NK-92 (cell line): ENCODE results near the gene BET1L.
"Not testable (repeated sequence)": the region's sequence is repeated elsewhere in the genome, so short reads cannot be mapped to it uniquely, and the experiment has no call there.

Experiments
- DNase-seq: peaks from one replicate; lab custom pipeline; 2025; ENCODE audit not compliant: unreplicated experiment; lab: John Stamatoyannopoulos, UW

Gene BET1L

DNA sequence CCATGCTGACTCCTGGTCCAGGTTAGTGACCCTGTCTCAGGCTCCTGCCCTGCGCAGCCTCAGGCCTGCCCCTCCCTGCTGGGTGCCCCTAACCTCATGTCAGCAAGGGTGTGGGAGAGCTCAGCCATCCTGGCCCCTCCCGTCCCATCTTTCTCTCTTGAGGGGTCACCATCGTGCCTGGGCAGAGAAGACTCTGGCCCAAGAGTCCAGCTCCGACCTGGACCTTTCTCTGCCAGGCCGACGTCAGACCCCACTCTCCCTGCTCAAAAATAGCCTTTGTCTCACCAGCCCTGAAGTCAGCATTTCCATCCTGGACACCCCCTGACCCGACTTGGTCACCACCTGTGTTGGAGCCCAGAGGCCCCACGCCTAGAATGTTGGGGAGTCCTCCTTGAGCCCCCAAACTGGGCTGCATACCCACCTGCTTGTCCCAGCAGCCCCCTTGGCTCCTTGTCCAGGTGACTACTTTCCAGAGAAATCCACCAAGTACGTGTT, 9.4 kb downstream of the BET1L start:
- no peak for DNase-seq

DNA sequence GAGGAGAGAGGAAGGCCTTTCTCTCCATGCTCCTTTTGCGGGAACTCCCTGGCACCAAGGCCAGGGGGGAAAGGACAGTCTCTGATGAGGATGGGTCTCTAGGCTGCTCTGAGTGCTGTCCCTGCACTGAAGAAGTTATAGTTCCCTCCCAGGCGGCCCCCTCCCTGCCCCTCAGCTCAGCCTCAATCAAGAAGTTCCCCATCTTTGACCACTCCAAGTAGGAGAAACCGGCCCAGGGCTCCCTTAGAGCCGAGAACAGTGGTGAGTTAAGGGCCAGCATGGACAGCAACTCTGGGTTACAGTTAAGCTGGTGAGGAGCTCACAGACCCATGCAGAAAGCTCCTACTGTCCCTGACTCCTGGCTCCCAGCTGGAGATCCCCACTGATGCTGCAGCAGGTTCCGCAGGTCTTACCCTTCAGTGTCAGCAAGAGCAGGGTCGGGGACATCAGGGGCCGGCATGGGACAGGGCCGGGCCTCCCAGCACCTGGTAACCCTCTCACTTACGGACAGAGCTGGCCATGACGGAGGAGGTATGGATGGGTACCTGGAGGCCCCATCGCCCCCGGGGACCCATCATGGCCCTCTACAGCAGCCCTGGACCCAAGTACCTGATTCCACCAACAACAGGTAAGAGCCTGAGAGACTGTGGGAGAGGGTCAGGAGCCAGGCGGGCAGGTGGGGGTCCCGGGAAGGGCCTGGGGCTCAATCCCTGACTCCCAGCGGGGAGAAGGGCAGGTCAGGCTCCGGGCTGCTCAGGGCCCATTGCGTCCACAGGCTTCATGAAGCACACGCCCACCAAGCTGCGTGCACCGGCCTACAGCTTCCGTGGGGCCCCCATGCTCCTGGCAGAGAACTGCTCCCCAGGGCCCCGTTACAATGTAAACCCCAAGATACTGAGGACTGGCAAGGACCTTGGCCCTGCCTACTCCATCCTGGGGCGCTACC, 10.1 kb downstream of the BET1L start:
- no peak for DNase-seq

DNA sequence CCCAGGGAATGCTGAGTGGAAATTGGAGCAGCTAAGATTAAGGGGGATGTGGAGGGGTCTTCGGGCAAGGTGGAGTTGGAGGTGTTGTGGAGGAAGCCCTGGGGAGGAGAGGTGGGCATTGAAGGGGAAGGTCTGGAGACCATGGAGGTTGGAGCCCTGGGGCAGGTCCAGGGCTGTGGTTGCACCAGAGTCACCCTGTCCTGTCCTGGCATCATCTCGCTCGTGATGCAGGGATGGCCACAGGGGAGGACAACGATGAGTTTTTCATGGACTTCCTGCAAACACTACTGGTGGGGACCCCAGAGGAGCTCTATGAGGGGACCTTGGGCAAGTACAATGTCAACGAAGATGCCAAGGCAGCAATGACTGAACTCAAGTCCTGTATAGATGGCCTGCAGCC, 13.7 kb downstream of the BET1L start:
- not testable (repeated sequence) for DNase-seq

DNA sequence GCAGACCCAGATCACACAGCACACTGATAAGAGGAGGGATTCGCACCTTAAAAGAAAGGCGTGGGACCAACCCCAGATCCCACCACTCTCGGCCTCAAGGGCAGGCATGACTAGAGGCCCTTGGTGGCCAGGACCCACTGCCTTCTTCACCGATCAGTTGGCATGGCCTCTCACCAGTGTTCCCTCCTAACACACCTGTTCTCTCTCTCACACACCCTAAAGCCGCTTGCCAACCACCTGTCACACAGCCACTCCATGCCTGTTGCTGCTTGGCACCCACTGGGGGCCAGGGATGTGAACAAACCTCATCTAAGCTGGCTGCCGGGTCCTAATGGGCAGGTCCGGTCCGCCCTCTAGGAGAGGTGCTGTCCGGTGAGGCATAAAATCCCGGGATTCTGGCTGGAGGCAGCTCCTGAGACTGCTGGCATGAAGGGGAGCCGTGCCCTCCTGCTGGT, 14.5 kb downstream of the BET1L start, which contains the start of gene SCGB1C1:
SCGB1C1 (plus strand) TSS at position 405 of the 455 bp plus-strand sequence; CDS start at position 427, 22 bp downstream.
- DNase-seq, result not testable (repeated sequence)

DNA sequence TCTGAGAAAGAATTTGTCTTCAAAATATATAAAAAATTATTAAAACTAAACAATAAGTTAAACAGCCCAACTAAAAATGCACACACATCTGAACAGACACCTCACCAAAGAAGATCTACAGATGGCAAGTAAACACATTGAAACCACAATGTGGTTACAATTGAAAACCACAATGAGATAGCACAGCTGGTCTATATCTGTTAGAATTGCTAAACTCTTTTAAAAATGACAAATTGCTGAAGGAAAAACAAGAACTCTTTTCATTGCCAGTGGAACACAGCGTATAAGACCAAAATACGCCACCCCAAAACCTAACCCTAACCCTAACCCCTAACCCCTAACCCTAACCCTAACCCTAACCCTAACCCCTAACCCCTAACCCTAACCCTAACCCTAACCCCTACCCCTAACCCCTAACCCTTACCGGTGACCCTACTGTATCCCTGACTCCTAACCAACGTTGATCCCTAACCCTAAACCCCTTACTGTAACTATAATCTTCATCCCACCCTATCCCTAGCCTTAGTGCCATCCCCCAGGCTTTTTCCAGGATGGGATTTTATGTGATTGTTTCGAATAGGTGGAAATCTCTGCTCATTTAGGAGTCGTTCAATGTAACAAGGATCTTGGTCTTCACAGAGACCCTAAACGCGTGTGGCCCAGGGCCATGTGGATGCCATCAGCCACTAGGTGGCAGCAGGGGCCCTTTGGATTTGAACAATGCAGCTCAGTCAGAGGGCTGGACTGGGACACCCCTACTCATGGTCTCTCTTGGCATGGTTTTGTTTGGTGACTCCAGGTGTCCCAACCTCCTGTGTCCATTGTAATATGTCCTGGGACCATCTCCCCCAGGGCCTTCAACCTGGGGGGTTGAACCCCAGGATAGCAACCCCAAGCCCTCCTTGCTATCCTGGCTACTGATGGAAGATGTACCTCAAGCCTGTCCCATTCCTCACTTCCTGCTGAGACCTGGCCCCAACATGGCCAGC, 15.4 kb downstream of the BET1L start:
- DNase-seq, result not testable (repeated sequence)

DNA sequence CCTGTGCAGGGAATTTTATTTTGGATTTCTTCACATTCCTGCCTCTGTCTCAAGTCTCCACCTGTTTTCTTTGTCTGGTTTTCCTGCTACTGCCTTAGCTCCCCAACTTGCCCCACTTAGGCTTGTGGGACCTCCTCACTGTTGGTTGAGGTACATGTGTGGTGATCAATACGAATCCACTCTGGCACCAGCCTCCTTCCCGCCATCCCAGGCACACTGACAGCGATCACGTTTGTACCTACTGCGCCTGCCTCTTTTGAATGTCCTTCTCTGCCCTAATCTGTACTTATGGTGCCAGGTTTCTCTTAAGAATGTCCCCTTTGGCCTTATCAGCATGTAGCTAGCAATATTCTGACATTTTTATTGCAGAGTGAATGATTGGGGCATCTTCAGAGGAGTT, 16.7 kb downstream of the BET1L start:
- DNase-seq, result not testable (repeated sequence)

DNA sequence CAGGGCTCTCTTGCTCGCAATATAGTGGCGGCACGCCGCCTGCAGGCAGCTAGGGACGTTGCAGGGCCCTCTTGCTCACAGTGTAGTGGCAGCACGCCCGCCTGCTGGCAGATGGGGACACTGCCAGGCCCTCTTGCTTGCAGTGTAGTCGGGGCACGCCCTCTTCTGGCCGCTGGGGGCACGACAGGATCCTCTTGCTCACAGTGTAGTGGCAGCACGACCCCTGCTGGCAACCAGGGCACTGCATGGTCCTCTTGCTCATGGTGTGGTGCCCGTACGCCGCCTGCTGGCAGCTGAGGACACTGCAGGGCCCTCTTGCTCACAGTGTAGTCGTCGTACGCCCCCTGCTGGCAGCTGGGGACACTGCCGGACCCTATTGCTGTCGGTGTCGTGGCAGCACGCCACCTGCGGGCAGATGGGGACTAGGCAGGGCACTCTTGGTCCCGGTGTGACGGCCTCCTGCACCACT, 17.3 kb downstream of the BET1L start:
- DNase-seq, result not testable (repeated sequence)

DNA sequence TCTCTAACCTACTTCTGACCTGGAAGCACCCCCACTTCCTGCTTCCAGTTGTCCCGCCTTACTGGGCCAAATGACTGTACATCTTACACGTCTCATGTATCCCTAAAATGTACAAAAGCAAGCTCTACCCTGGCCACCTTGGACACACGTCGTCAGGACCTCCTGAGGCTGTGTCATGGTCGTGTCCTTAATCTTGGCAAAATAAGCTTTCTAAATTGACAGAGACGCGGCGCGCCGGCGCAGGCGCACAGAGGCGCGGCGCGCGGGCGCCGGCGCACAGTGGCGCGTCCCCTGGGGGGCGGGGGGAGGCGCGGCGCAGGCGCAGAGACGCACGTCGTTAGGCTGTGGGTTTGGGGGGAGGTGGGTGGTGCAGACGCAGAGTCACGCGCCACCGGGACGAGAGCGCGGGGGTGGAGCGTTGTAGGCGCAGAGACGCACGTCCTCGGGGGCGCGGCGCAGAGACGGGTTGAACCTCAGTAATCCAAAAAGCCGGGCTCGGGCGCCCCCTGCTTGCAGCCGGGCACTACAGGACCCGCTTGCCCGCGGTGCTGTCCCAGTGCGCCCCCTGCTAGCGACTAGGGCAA, 17.9 kb downstream of the BET1L start:
- DNase-seq, result not testable (repeated sequence)

DNA sequence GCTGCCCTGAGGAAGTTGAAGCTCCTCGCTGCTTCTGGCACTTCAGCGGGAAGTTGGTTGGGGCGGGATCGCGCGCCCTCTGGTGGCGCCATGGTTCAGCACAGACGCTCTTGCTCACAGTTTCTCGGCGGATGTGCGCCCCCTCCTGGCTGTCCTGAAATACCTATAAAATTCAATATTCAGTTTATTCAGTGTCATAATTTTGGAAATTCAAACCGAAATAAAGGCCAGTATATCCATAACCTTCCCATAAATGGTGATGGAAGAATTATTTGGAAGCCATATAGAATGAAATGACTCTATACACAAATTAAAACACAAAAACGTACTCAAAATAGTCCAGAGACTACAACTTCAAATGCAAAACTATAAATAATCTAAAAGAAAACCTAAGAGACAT, 27.0 kb downstream of the BET1L start:
- DNase-seq, result not testable (repeated sequence)
